ENCODE measurements around the gene PLXNA4.
A peak's percentile ranks its signal among the peaks of the same experiment; 100 is the strongest.

Gene PLXNA4

DNA sequence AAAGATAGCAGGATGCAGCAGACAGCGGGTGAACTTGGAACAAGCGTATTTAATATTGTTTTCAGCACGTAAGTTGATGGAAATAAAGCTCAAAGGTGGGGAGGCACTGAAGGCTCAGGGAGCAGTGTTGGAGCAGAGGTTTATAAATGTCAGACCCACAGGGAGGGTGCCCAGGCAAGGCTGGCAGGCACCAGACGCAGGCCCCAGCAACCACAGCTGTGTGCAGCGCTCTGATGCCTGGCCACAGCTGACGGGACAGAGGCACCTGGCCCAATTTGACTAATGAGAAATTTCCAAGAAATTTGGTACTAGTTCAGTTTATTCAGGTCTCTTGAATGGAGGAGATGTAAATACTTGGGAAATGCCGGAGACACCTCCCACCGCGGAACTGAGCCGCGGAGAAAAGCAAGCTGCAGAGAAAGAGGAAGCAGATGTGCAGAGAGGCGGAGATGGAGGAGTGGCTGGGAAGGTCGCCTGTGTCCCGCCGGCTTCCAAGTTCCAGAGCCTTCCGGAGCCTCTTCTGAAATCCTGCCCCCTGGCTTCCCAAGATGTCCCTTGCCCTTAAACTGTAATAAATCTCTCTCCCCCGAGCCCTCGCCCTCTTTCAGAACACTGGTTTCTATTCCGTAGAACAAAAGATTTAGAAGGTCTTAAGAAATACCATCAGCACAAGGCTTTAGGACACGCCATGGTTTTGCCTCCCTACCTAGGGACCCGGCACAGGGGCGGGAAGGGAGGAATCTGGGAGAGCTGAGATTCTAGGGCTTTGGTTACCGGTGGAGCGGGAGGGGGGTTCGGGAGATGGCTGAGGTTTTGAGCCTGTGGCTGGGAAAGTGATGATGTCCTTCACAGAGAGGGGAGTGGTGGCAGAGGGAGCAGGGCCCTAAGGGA lies 38.4 kb upstream of the PLXNA4 start:
- peak; percentile 44 for DNase-seq (ENCODE audit: low spot score)
- TF ChIP-seq, protein P1, sequence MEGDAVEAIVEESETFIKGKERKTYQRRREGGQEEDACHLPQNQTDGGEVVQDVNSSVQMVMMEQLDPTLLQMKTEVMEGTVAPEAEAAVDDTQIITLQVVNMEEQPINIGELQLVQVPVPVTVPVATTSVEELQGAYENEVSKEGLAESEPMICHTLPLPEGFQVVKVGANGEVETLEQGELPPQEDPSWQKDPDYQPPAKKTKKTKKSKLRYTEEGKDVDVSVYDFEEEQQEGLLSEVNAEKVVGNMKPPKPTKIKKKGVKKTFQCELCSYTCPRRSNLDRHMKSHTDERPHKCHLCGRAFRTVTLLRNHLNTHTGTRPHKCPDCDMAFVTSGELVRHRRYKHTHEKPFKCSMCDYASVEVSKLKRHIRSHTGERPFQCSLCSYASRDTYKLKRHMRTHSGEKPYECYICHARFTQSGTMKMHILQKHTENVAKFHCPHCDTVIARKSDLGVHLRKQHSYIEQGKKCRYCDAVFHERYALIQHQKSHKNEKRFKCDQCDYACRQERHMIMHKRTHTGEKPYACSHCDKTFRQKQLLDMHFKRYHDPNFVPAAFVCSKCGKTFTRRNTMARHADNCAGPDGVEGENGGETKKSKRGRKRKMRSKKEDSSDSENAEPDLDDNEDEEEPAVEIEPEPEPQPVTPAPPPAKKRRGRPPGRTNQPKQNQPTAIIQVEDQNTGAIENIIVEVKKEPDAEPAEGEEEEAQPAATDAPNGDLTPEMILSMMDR (IDR thresholded peaks at IDR 0.05; ENCODE audit: extremely low read depth, missing control alignments): no peak

GRCh38 chr7:132613737-132614136 lies 37.5 kb upstream of the PLXNA4 start:
- TF ChIP-seq, protein P1 (IDR thresholded peaks at IDR 0.05; ENCODE audit: extremely low read depth, missing control alignments): no peak
- DNase-seq (ENCODE audit: low spot score): no peak

GRCh38 chr7:132610995-132611394 lies 34.7 kb upstream of the PLXNA4 start:
- TF ChIP-seq, protein P1 (IDR thresholded peaks at IDR 0.05; ENCODE audit: extremely low read depth, missing control alignments): no peak
- no peak for DNase-seq (ENCODE audit: low spot score)

GRCh38 chr7:132609906-132610520 lies 33.7 kb upstream of the PLXNA4 start:
- TF ChIP-seq, protein P1 (IDR thresholded peaks at IDR 0.05; ENCODE audit: extremely low read depth, missing control alignments): no peak
- no peak for DNase-seq (ENCODE audit: low spot score)

GRCh38 chr7:132609222-132609621 lies 33.0 kb upstream of the PLXNA4 start:
- TF ChIP-seq, protein P1 (IDR thresholded peaks at IDR 0.05; ENCODE audit: extremely low read depth, missing control alignments): no peak
- DNase-seq (ENCODE audit: low spot score): no peak

- no peak for DNase-seq (ENCODE audit: low spot score)
- TF ChIP-seq, protein P1 (IDR thresholded peaks at IDR 0.05; ENCODE audit: extremely low read depth, missing control alignments): no peak
These were observed 32.3 kb upstream of the PLXNA4 start for GRCh38 chr7:132608523-132608922.

- no peak for DNase-seq (ENCODE audit: low spot score)
- TF ChIP-seq, protein P1 (IDR thresholded peaks at IDR 0.05; ENCODE audit: extremely low read depth, missing control alignments): no peak
These were observed 31.4 kb upstream of the PLXNA4 start for GRCh38 chr7:132607656-132608055.

All from GM20000 (cell line).